Measurements from ENCODE around the gene LCLAT1.

- TF ChIP-seq GATA2 (IDR thresholded peaks at IDR 0.05; ENCODE audit: low read depth, low read length) (no peak), GATA3 (IDR thresholded peaks at IDR 0.05; ENCODE audit: low read depth, low read length) (no peak)
Observed at GRCh38 chr2:30681022-30681421, 234.0 kb downstream of the LCLAT1 start.

All from SH-SY5Y (cell line).